ENCODE data around the gene ELFN1.

GRCh38 chr7:1785839-1786238, 115.8 kb downstream of the ELFN1 start:
- no peak for TF ChIP-seq CTCF (IDR thresholded peaks at IDR 0.05)
- TF ChIP-seq POLR2A (IDR thresholded peaks at IDR 0.05) = no peak

All from uterus (tissue), 2 donors.